NCI-H446 treated with DMSO at 0.1 percent for 48 hours (cell line): ENCODE measurements around the gene TMCC3.
"Not testable (repeated sequence)": the region's sequence is repeated elsewhere in the genome, so short reads cannot be mapped to it uniquely, and the experiment has no call there.

Experiments used
- DNase-seq: peaks from one replicate; lab custom pipeline; 2025; lab: John Stamatoyannopoulos, UW

Gene TMCC3

DNA sequence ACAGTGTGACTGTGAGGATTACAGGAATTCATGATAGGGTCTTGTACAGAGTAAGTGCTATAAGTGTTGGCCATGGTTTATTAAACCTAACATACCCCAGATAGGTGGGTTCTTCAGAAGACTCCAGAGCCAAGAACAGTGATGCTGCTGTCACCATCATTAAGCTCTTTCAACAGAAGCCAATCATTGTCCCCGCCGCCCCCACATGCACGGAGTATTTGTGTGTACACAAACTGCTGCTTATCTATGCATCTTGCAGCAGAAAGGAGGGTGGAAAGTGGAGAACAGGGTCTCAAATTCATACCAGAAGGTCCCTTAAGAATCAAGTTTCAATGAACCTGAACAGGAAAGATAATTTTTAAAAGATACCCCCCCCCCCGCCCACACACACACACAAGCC is 51.2 kb downstream of the TMCC3 start:
- DNase-seq, result no peak

DNA sequence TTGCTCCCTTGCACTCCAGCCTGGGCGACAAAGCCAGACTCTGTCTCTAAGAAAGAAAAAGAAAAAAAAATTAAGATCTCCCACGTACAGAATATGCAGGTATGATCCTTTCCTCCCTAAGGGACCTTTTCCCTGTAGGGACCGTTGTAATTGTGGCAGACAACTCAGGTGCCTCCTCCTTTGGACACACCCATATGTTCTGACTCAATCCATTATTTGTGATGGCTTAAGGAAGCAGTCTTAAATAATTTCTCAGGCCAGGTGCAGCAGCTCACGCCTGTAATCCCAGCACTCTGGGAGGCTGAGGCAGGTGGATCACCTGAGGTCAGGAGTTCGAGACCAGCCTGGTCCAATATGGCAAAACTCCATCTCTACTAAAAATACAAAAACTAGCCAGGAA is 53.1 kb downstream of the TMCC3 start:
- no peak for DNase-seq

DNA sequence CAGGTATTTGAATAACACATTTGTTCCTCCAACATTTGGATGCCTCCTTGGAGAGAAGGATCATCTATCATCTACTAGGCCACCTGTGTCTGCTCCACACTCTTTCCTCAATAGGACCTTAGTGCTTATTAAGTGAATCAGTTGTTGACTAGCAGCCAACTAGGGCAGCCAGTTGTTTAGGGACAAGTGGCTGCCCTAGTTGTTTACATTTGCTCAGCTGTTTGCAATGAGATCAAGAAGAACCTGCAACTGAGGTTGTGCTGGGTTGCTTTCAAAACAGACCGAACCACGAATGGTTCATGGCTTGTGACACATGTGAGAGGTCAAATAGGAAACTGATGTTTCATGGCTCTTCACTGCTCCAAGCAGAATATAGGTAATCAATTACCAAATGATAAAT is 53.8 kb downstream of the TMCC3 start:
- no peak for DNase-seq

DNA sequence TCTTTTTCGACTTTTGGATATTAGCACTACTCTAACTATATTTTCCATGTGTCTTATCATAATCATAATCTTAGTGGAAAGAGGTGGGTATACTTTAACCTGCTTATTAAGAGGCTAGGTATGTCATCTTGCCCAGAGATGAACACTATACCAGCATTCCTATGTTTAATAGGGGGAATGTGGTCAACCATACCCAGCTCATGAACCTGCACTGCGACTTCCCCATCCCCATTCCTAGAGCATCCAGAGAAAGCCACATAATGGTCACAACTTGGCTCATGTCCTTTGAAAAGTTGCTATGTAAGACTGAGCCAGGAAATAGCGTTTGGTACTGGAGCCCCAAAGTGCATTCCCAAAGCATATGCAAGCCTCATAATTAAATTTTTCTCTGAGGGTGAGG is 55.2 kb downstream of the TMCC3 start:
- DNase-seq, result no peak

DNA sequence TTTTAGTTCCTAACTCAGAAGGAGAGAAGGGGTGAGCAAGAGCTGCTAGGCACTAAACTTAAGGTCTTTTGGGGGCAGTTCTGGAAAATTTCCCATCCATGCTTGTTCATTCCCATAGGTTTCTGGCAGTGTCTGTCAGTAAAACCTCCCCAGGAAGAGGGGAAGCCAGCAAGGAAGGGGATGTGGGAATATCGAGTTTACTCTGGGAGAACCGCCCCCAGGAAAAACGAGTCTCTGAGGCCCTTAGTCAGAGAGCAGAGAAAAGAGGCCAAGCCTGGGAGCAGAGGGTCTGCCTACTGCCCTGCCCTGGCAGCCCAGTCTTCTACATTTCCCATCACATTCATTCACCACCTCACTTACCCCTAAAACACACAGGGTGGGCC is 55.9 kb downstream of the TMCC3 start:
- no peak for DNase-seq

DNA sequence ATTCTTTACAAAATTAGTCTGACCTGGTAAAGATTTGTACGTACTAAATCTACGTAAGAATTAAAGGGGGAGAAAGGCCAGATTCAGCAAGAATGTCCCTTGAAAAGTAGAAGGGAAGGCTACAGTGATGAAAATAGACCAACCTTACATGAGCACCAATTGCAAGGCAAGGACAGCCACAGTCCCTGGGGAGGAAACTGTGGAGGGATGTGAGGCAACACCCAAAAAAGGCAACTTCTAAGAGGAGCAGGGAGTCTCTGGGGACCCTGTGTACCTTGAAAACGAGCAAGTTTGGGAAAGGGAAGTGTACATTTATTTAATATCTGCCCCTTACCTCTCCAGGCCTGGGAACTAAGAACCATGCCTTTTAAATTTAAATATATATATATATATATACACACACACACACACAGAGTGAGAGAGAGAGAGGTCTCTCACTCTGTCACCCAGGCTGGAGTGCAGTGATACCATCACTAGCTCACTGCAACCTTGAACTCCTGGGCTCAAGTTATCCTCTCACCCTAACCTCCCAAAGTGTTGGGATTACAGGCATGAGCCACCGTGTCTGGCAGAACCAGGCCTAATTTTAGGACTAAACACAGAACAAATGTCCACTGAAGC is 56.4 kb downstream of the TMCC3 start:
- no peak for DNase-seq

DNA sequence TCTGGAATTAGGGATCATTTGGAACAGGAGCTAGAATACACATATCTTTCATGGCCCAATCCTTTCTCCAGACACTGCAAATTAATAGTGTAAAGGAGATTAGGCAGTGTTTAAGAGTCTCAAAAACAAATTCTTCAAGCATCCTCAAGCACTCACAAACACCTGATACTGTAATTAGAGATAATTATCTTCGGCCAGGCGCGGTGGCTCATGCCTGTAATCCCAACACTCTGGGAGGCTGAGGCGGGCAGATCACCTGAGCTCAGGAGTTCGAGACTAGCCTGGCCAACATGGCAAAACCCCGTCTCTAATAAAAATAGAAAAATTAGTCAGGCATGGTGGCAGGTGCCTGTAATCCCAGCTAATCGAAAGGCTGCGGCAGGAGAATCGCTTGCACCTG is 57.6 kb downstream of the TMCC3 start:
- DNase-seq, result not testable (repeated sequence)

DNA sequence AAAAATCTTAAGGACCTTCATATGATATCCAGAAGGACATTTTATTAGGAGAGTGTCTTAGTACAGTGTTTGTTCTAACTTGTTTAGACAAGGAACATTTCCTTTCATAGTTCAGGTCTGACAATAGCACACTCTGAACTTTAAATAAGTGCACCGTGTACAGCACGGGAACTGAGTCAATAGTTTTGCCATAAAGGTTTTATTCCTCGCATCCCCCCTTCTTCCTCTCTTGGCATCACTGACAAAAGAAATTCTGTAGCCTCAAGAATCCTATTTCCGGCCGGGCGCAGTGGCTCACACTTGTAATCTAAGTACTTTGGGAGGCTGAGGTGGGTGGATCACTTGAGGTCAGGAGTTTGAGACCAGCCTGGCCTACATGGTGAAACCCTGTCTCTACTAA is 58.3 kb downstream of the TMCC3 start:
- DNase-seq, result no peak

DNA sequence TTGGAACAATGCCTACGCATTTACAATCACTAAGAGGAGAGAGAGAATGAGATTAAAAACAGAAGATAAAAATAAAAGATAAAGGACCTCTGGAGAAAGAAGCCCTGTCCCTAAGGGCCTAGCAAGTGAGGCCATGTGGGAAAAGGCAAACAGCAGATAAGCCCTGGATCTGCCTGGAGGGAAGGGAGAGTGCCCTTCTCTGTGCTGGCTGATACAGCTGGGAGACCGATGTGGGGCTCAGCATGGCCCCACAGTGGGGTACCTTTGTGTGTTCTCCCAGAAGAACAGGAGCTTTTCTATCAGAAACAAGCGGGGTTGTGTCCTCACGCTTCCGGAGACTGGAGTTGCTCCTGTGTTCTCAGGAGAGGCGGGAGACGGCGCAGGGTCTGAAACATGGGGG is 59.9 kb downstream of the TMCC3 start:
- no peak for DNase-seq

DNA sequence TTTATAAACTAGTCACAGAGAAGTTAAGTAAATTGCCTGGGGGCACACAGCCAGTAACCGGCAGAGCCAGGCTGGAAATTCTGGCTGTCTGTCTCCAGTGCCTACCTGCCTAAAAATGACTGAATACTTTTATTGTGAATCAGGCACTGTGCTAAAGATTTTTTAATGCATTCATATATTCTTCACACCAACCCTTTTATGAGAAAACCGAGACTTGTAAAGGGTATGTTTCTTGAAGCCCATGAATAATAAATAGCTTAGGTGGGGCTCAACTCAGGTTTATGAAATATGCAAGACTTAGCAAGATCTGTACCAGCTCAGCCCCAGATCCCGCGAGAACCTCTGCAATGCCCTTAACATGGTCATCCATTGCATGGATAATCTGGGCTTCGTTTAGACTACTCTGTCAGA is 60.8 kb downstream of the TMCC3 start:
- no peak for DNase-seq

DNA sequence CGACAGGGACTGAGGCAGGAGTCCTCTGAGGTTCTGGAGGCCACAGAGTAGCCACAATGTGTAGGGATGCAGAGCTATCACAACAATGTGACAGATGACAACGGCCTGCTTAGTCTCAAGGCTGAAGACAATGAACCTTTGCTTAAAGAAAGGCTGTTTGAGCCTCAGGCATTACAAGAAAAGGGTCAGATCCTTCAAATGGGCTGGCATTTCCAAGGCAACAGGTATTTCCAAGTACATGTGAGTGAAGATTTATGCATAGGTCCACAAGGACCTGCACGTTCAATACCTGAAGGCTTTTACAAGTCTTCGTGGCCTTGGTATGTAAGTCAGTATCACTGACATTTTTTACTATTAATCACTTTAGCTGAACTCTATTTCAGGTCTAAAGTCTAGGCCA is 62.0 kb downstream of the TMCC3 start:
- DNase-seq, result no peak

DNA sequence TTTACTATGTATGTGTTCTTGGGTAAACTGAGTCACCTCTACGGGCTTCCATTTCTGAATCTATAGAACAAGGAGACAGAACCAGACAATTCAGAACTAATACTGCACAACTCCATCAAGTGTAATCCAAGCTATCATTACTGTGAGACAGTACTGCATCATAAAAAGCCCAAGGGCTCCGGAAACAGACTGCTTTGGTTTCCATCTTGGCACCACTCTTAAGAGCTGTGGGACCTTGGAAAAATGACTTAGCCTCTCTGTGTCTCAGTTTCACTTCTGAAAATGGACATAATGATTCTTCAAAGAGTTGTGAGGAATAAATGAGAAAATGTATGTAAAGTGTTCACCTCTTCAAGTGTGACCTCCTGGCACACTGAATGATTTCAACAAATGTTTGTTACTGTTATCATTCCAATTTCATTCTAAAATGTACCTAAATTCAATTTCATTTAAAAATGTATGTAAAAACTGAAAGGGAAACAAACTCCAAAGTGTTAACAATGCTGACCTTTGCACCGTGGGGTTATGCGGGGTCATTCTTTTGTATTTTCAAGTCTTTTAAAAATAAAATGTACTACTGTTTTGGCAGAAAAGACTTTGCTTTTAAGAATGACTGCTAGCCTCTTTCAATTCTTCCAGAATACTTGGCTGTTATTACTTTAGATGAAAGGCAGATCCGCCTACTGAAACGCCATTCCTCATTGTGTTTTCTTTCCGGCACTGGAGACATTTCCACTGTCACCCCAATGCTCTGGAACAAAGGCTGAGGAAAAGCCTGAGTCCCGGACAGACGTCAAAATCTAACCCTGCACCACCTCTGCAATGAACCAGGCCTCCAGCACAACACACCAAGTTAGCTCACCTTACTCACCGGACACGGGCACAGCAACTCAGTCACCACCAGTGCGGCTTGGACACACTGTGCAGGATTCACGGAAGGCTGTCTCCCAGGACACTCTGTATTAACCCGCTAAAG is 62.8 kb downstream of the TMCC3 start:
- DNase-seq, result no peak

DNA sequence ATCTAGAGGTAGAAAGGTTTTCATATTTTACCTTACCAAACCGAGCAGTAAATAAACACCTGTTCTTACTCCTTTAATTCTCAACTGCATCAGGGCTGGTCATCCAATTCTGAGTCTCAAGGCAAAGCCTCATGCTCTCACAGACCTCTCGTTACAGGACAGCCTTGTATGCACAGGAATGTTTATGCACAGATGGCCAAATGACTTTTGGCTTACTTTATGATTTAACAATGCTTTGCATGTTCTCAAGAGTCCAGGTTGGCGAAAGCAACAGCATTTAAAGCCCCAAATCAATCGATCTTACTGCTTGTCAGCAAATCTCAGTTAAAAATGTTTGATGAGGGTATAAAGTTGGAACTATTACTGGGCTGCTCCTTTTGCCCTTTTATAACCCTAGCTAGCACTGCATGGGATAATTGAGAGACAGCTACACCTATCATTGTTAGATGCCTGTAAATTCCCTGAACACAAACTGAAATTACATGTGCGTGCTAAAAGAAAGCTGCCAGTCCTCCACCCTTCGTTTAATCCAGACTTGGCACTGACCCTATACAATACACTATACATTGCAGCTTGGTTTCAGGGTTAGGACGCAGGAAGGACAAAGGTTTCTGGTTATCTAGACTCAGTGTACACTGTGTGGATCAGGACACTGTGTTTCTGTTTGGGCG is 63.6 kb downstream of the TMCC3 start:
- no peak for DNase-seq

DNA sequence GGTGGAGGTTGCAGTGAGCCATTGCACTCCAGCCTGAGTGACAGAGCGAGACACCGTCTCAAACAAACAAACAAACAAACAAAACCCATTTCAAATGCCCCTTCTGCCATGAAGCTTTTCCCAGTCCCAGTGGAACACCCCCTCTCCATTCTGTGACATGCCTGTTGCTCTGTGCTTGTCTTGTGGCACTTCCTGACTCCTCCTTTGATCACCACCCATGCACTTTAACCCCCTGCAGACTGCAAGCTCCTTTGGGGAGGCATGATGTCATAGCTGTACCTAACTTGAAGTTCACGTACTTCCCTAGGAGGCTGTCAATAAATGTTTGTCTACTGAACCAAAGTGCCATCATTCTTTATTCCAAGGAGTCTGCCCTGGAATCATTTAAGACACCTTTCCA is 64.7 kb downstream of the TMCC3 start:
- DNase-seq, result no peak

DNA sequence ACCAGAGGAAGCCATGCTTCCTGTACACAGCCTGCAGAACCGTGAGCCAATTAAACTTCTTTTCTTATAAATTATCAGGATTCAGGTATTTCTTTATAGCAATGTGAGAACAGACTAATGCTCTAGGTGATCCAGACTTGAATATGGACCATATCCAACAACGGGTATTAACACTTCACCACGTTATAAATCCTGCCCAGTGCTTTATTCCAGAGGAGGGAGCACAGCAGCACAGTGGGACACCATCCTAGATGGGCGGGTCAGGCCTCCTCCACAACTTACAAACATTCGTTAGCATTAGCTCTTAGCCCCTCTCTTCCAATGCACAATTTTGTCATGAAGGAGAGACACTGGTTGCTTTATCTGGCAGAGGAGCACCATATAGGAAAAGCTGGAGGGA is 66.0 kb downstream of the TMCC3 start:
- no peak for DNase-seq

DNA sequence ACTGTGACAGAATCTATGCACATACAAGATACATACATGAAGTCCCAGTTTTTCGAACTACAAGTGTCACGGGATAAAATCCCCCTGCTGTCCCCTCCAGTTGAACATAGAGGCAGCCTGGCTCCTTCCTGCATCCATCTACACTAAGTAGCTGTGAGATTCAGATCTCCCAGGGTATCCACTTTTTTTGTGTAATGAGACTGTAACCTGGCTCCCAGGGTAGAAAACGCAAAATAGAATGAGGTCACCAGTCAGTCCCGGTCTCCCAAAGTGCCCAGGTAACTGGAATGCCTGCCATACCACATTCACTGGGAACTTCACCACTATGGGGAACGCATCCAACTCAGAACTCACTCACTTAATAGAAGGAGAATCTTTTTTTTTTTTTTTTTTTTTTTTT is 67.8 kb downstream of the TMCC3 start:
- DNase-seq, result no peak

DNA sequence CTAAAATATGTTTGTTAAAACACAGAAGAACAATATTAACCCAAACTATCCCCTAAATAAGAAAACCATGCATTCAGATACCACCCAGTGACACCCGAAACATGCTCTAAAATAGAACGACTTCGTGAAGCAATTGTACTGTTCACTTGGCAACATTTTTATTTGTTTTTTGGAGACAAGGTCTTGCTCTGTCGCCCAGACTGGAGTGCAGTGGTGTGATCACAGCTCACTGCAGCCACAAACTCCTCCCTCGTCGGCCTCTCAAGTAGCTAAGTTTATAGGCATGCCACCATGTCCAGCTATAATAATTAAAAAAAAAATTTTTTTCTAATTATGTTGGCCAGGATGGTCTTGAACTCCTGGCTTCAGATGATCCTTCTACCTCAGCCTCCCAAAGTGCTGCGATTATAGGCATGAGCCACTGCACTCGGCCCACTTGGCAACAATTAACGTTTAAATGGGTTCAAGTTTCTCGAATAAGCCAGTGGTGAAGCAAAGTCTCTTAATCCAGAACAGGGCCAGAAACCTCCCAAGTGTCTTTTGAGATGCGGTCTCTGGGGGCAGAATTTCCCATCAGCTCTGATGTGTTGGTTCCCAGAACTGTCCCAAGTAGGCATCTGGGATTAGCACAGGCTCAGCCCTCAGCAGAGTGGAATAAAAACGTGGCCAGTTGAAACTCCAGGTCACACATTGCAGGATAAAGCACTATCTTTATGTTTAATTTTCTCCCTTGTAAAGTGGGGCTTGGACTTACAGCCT is 74.5 kb downstream of the TMCC3 start:
- no peak for DNase-seq

DNA sequence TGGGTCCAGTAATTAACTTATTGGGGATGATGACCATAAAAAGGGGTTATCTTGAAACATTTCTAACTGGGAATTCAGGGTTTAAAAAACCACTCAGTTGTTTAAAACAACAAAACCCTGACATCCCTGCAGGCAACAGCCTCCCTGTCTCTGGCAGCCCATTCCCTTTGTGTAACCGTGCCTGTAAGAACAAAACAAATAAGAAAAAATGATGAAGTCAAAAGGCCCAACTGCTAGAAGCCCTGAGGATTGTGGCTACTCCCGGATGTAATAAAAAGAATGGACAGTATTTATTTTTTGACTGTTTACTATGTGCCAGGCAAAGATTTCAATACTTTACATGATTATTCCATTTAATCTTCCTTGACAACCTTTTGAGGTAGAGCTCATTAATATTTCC is 75.3 kb downstream of the TMCC3 start:
- no peak for DNase-seq

DNA sequence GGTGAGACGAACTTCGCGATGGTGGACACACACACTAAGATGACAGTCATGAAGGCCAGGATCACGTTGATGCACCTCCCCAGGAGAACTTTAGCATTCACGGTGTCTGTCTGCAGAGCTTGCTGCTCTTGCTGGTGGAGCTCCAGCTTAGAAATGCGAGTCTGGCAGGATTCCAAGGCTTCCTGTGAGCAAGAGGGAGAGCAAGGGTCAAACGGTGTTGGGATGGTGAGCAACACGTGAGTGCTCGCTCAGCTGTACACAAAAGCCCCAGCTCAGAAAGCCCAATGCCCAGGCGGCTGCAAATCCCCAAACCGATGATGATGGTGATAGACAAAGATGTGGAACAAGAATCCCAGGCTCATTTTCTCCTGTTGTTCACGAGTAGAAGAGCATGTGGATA is 78.8 kb downstream of the TMCC3 start:
- DNase-seq, result no peak

DNA sequence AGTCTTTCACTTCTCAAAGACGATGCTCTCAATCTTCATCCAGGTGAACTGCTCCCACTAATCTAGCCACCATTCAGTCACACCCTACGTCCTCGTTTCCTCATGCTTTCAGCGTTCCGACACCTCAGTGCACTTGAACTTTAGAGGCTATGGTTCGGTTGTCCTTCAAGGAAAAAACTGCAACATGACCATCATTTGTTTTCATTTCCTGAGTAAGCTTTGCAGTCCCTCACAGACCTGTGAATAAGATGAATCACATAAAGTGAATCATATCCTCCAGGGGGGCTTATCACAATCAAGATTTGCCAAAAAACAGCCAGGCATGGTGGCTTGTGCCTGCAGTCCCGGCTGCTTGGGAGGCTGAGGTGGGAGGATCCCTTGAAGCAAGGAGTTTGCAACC is 80.2 kb downstream of the TMCC3 start:
- DNase-seq, result no peak

DNA sequence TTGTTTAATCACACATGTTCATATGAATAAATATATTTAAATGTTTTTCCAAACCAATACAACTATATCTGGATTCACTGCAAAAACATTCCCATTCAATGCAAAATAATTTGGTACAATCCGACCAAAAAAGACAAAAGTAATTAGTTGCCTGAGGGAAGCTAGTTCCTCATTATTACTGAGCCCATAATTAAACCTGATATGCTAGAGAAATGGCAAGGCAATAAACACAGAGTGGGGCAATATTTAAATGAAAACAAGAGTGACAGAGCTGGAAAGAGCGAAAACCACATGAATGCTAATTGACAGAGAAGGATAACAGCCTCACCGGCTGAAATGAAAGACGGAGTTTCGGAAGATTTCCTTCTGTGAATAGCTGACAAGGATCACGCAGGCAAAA is 82.6 kb downstream of the TMCC3 start:
- DNase-seq, result no peak

DNA sequence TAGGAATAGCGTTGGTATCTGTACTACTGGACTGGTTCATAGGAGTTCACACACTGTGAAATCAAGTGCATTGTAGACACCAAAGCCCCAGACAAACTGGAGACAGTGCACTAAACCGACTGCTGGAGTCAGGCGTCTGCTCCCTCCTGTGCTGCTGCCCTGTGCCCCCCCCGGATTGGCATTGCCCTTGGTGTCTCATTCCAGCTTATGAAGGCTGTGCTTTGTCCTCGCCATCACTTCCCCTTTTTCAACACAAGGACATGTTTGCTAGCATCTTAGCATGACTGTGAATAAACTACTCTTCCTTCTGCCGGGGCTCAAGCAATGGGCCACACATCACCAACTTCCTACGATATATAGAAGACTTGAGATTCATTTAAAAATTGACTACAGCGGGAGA is 84.0 kb downstream of the TMCC3 start:
- DNase-seq, result no peak
